GM18951 (cell line): ENCODE measurements around the gene AFG3L2.
"Not testable (repeated sequence)": the region's sequence is repeated elsewhere in the genome, so short reads cannot be mapped to it uniquely, and the experiment has no call there.

ENCODE experiments used
- POLR2A ChIP-seq: IDR thresholded peaks from 4 replicates; pipeline ENCODE4 v1.6.1; 2011; ENCODE audit warnings: mild to moderate bottlenecking; ENCODE audit not compliant: insufficient read length, insufficient read depth; ENCODE audit errors: extremely low read depth
- in situ Hi-C: fragments of 300-500 bp; cut with MboI; formaldehyde crosslinking; loops from one replicate; pipeline ENCODE4 v1.12.0; 2022; ENCODE audit warnings: low sequenced_read_pairs, mixed read lengths, inconsistent platforms; ENCODE audit not compliant: unreplicated experiment

The AFG3L2 gene

DNA sequence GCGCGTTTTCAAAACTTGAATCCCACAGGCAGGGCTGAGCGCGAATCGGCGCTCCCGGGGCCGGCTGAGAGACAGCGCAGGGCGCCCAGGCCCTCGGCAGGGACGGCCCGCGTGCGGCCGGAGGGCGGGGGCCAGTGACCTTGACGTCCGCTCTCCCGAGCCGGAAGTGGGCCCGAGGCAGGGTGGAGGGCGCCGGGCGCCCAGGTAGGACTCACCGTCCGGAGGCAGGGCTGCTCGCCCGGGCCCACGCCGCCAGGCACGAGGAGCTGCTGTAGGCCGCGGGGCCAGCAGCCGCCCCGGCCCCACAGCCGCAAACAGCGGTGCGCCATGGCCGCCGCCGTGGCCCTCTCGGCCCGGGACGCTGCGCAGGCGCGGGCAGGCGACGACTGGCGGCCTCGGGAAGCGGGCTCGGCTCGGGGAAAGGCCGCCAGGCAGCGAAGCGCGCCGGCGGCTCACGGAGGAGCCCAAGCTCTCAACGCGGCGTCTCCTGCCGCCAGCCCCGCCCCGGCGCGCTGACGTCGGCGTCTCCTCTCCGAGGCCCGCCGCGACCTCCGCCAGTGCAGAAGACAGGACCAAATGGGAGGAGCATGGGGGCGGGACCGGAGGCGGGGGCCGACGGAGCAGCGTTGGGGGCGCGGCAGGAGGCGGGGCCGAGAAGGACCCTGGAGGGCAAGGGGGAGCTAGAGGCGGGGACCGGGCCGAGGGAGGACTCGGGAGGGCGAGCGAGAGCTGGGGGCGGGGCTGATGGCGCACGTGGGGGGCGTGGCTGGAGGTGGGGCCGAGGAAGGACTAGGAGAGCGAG lies at the start of gene AFG3L2:
Gene AFG3L2 (minus strand): TSS at position 474 of the 802 bp plus-strand sequence. CDS start 145 bp downstream, at position 329.
- peak; percentile 98 for TF ChIP-seq POLR2A
- in situ Hi-C loops = loop anchor here (25.0 kb wide), 1 partner anchor 560 kb away; the partner anchor contains the start of gene SEH1L

DNA sequence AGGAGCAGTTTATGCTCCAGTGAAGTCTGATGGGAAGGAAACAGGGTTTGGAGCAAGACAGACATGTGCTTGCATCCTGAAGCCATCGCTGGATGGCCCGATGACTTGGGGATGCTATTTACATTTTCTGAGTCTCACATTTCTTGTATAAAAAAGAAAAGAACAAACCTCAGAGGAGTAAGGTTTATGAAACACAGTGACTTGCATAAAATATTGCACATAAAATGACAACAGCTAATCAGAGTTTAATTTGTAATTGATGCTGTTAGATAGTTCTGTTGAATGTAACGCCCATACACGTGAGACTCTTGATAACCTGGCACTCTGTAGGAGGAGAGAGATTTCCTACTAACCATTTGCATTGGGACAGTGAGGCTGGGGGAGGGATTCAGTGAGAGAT lies 47.2 kb upstream of the AFG3L2 start:
- no peak for TF ChIP-seq POLR2A
- in situ Hi-C loops = no loop called here

DNA sequence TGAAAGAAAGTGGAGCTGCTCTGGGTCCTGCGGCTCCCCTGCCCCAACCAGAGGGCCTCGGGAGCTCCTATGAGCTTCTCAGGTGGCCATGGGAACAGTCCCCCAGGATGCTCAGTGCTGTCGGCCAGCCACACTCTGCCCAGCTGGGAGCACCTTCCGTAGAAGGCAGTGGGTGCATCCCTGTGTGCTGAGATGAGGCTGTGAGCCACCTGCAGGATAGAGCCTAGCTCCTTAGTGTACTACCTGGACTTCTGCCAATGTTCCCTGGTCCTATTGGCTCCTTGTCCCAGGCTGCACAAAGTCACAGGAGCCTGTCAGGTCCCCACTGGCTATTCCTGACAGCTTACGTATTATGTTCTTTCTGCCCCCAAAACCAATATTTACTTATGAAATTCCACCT lies 46.8 kb upstream of the AFG3L2 start:
- TF ChIP-seq POLR2A = no peak
- in situ Hi-C loops = no loop called here

DNA sequence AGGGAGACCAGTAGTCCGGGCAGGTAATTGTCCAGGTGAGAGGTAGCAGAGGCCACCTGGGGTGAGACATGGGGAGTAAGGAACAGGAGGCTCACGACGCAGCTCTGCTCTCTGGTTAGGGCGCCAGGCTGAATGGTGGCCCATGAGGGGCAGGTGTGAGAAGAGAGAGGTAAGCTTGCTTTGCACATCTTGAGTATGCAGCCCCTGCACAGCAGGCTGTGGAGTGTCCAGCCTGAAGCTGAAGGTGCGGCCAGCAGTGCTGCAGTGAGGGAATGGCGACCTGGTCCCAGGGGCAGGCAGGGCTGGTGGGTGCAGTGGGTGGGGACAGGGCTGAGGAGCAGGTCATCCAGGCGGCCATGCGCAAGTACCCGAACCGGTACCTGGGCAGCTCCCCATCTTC lies 46.4 kb upstream of the AFG3L2 start:
- TF ChIP-seq POLR2A = no peak
- in situ Hi-C loops = no loop called here

DNA sequence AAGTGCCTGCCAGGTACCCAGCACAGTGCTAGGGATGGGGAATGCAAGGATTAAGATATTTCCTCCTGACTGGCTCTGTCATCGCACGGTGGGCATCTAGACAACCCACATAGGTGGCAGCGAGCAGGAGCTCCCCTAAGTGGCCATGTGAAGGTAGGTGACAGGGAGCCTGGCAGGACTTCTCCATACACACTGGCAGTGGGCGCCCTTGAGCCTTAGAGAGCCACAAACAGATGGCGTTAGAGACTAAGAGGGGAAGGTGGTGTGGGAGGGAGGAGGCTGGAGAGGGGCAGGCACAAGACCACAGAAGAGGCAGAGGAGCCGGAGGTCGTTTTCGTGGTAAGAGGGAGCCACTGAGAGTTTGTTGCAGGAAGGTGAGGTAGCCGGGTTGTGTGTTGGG lies 45.9 kb upstream of the AFG3L2 start:
- in situ Hi-C loops = no loop called here

DNA sequence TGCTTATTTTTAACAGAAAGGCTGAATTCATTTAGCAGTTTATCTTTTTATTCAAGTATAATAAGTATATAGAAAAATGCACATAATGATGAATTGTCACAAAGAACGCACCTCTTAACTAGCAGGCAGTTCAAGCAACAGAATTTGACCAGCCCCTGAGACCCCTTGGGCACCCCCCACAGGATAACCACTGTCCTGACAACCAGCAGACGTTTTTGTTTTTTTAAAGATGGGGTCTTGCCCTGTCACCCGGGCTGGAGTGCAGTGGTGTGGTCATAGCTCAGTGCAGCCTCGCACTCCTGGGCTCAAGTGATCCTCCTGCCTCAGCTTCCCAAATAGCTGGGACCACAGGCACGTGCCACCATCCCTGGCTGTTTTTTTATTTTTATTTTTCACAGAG lies 44.7 kb upstream of the AFG3L2 start:
- in situ Hi-C loops = no loop called here
- TF ChIP-seq POLR2A = no peak

More for the DNA sequence above, 45.9 kb upstream of the AFG3L2 start:
- no peak for TF ChIP-seq POLR2A

DNA sequence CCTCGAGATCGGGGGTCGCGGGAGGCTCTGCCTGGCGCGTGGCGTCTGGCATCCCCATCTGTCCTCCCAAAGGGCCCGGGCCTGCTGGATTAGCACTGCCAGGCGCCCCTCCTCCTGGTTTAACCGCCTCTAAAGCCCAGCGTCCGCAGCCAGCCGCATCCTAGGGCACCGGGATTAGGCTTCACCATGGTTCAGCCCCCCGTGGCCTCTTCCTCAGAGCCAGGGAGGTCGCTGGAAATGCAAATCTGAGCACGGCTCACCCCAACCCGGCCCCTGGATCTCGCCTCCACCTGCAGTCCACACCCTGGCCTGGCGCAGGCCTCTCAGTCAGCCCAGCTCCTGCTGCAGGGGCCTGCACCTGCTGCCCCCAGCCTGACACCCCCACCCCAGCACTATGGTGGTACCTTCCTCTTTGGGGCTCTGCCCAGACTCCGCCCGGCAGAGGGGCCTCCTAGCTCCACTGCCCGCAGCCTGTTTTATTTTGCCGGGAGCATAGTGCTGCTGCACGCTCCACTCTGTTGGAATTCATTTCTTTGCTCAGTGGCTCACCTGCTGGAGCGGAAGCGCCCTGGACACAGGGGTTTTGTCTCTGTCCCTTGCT lies 43.9 kb upstream of the AFG3L2 start:
- in situ Hi-C loops = no loop called here
- no peak for TF ChIP-seq POLR2A

DNA sequence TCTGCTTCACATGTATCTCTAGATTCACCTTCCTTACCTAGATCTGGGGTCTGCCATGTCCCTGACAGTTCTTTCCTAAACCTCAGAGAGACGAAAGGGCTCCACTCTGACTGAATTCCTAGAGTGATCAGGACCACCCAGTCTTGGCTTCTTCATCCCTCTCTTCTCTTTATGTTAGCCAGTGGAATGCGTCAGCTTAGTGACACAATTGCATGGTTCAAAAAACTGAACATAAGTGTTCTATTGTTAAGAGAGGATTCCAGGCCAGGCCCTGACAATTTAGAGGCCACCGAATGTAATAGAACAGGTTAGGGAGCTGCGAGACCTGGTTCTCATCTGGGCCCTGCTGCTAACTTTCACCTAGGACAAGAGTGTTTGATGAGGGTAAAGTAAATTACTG lies 40.7 kb upstream of the AFG3L2 start:
- in situ Hi-C loops = no loop called here
- TF ChIP-seq POLR2A = no peak

DNA sequence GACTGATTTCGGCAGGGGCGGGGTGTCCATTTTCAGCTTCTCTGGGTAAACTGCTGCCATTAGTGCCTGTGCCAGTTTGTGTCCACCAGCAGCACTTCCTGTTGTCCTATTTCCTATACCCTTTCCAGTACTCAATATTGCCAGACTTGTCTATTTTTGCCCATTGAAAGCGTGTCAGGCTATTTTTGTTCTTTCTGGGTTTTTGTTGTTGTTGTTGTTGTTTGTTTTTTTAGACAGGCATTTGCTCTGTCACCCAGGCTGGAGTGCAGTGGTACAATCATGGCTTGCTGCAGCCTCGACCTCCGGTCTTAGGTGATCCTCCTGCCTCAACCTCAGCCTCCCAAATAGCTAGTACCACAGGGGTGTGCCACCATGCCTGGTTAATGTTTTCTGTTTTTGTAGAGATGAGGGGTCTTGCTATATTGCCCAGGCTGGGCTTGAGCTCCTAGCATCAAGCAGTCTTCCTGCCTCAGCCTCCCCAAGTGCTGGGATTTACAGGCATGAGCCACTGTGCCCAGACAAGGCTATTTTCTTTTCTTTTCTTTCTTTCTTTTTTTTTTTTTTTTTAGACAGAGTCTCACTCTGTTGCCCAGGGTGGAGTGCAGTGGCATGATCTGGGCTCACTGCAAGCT lies 39.2 kb upstream of the AFG3L2 start:
- no peak for TF ChIP-seq POLR2A
- in situ Hi-C loops = no loop called here

DNA sequence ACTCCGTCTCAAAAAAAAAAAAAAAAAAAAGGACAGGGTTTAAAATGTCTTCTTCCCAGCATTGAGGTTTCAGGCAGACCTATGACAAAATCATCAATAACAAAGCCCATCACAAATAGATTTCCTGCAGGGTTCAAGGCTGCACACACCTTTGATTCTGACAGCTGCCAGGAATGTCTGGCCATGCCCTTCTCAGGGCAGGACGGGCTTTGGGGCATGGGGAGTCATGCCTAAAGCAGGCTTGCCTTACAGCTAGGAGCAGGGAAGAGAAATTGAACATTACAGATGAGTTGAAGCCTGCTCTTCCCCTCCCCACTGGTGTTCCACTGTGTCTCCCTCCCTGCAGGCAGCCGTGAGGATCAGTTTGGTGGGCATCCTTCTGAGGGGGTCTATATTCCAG lies 34.4 kb upstream of the AFG3L2 start:
- TF ChIP-seq POLR2A = no peak
- in situ Hi-C loops = no loop called here

DNA sequence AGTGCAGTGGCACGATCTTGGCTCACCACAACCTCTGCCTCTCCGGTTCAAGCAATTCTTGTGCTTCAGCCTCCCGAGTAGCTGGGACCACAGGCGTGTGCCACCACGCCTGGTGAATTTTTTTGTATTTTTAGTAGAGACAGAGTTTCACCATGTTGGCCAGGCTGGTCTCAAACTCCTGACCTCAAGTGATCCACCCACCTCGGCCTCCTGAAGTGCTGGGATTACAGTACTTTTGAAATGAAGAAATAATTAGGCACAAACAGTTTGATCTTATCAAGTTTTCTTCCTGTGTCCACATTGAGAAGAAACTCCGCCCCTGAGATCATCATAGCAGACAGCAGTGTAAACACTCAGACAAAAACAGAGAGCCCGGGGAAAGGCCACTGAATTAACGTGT lies 33.7 kb upstream of the AFG3L2 start:
- in situ Hi-C loops = not testable (repeated sequence)

DNA sequence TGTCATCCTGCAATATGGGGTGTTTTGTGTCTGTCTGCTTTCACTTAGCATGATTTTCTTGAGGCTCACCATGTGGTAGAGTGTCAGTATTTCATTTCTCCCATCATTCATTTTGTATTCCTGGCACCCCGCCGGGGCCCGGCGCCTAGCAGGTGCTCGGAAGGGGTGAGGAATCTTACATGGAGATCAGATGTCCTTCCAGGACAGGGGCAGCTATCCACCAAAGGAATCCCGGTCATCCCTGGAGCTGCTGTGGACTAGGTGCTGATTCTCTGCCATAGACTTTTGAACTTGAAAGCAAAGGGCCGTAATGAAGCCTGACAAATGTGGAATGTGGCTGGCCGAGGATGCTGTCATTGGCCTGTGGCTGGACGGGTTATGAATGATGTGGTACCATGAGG lies 33.1 kb upstream of the AFG3L2 start:
- in situ Hi-C loops = no loop called here
- no peak for TF ChIP-seq POLR2A

DNA sequence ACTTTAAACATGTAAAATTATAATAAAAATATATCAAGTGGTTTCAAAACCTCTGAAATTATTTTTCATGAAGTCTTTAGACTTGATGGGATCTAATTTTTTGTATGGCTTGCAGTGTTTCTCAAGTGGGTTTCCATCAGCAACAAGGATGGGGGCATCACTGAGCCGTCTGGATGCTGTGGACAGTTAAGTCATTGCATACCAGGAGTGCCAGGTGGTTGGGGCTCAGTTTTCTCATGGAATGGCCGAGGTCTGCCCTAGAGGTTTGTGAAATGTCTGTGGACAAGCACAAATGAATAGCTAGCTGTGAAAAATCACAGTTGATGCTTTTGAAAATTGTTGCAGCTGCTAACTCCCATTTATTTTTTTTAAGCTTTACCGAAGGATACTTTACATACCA lies 32.4 kb upstream of the AFG3L2 start:
- TF ChIP-seq POLR2A = no peak
- in situ Hi-C loops = no loop called here

DNA sequence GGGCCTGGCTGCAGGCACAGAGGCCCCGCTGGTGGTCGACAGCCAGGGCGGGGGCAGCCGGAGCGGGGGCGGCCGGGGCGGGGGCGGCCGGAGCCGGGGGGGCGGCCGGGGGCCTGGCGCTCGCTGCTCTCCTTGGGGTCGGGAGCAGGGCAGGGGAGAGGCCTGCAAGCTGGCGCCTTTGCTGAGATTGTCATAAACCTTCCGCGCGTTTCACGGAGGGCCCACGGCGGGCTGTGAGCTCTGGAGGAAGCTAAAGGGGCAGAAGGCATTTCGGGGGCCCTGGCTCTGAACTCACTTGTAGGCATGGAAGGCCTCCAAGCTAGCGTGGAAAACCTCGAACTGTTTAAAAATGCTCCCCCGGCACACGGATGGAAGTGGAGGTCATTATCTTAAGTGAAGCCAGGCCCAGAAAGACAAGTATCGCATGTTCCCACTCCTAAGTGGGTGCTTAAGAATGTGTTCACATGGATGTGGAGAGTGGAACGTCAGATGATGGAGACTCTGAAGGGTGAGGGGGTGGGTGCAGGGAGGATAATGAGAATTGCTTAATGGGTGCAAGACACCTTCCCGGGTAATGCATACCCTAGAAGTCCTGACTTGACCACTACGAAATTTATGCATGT lies 31.3 kb upstream of the AFG3L2 start:
- TF ChIP-seq POLR2A = no peak
- in situ Hi-C loops = no loop called here
